Measurements from ENCODE around the gene EMX2.
"Not testable (repeated sequence)": the region's sequence is repeated elsewhere in the genome, so short reads cannot be mapped to it uniquely, and the experiment has no call there.

- TF ChIP-seq CTCF (IDR thresholded peaks at IDR 0.05; ENCODE audit: insufficient read depth, low read length, poor library complexity, severe bottlenecking); EZH2phosphoT487 (conservative IDR thresholded peaks at IDR 0.05; ENCODE audit: low read length): not testable (repeated sequence)
Observed at GRCh38 chr10:117584831-117585230, 42.3 kb downstream of the EMX2 start.
